Endodermal cell (in vitro differentiated cells): Measurements from ENCODE around the gene GOSR2. TPM values are rescaled to one million over a fixed set of nuclear protein-coding genes. Genes with fewer than 3 reads are reported as not detected.

Experiments used
- DNase-seq: peaks from one replicate; pipeline ENCODE4 v3.0.0-alpha.2; 2017
- H3K27ac ChIP-seq: 2 replicates; pipeline ENCODE4 v1.5.1; 2013; ENCODE audit warnings: mild to moderate bottlenecking, low read depth, low read length, moderate library complexity
- H3K27me3 ChIP-seq: 2 replicates; pipeline ENCODE4 v1.6.1; 2013; ENCODE audit warnings: mild to moderate bottlenecking, low read length, moderate library complexity; ENCODE audit not compliant: insufficient read depth, control insufficient read depth, poor library complexity, severe bottlenecking
- H3K36me3 ChIP-seq: 2 replicates; pipeline ENCODE4 v1.7.0; 2013; ENCODE audit warnings: mild to moderate bottlenecking, low read length, moderate library complexity; ENCODE audit not compliant: control insufficient read depth, insufficient read depth
- H3K4me1 ChIP-seq: one replicate; pipeline ENCODE4 v1.7.0; 2013; ENCODE audit warnings: low read length; ENCODE audit not compliant: control insufficient read depth, insufficient read depth
- H3K4me3 ChIP-seq: 2 replicates; pipeline ENCODE4 v1.5.1; 2013; ENCODE audit warnings: mild to moderate bottlenecking, low read length, moderate library complexity
- H3K9ac ChIP-seq: 2 replicates; pipeline ENCODE4 v1.6.1; 2013; ENCODE audit warnings: mild to moderate bottlenecking, low read length, moderate library complexity; ENCODE audit not compliant: poor library complexity, severe bottlenecking; ENCODE audit errors: extremely low read depth
- H3K9me3 ChIP-seq: 2 replicates; pipeline ENCODE4 v1.6.1; 2013; ENCODE audit warnings: mild to moderate bottlenecking, low read length, moderate library complexity; ENCODE audit not compliant: control insufficient read depth
- H3K27ac Mint-ChIP-seq: 2 replicates; pipeline ENCODE4 v1.8.0; 2020; ENCODE audit warnings: mixed read lengths
- H3K27me3 Mint-ChIP-seq: 2 replicates; pipeline ENCODE4 v1.8.0; 2021; ENCODE audit warnings: mild to moderate bottlenecking, mixed read lengths; ENCODE audit not compliant: insufficient read depth
- H3K36me3 Mint-ChIP-seq: 2 replicates; pipeline ENCODE4 v1.8.0; 2020; ENCODE audit warnings: low read depth, mixed read lengths
- H3K4me1 Mint-ChIP-seq: 2 replicates; pipeline ENCODE4 v1.8.0; 2020; ENCODE audit warnings: mixed read lengths
- H3K4me3 Mint-ChIP-seq: 2 replicates; pipeline ENCODE4 v1.8.0; 2020; ENCODE audit warnings: mild to moderate bottlenecking, moderate library complexity, mixed read lengths
- H3K9me3 Mint-ChIP-seq: 2 replicates; pipeline ENCODE4 v1.8.0; 2020; ENCODE audit warnings: mild to moderate bottlenecking, mixed read lengths
- CTCF ChIP-seq: fragments of 200-600 bp; sonication (generic); conservative IDR thresholded peaks from 2 replicates; pipeline ENCODE4 v1.5.0; 2021; ENCODE audit warnings: antibody characterized with exemption, mild to moderate bottlenecking
- WGBS, 2 experiments: methylation state at CpG; one replicate each; pipeline versions ENCODE4 v1.1.5 to v1.1.7; 2013; ENCODE audit warnings: missing lambda C conversion rate in 2 of 2, mixed read lengths in 1 of 2; ENCODE audit not compliant: insufficient coverage in 1 of 2, insufficient read length in 1 of 2; 5-methylcytosine and 5-hydroxymethylcytosine counted together
- total RNA-seq, 2 donors: library from RNA; stranded (reverse); fragmentation: NEBNext Ultra II Directional in 1 of 2; extraction: Animal tissue kit (Norgen Biotek cat#: 25700) in 1 of 2; gene quantifications; 2 replicates in 1 of 2; 3 replicates in 1 of 2; pipeline ENCODE4 v1.2.1, GENCODE V29; 2021

Gene GOSR2
- total RNA-seq, 2 donors from 2014 or later = 51.9 to 65.5 TPM

- no peaks in the 10 kb centered on the region for H3K9me3 ChIP-seq
- no peaks in the 10 kb centered on the region for H3K9me3 Mint-ChIP-seq
- H3K4me1 Mint-ChIP-seq = peaks cover 4% of the 10 kb centered on the region
- no peak overlapping the region for H3K27ac Mint-ChIP-seq
- H3K27ac ChIP-seq = no peak overlapping the region
- H3K4me1 ChIP-seq = peaks cover 5% of the 10 kb centered on the region
- WGBS, 2 experiments = 96 to 100% methylated on average over 4 of the region's 4 CpGs
- no peaks in the 10 kb centered on the region for H3K36me3 ChIP-seq
- no peaks in the 10 kb centered on the region for H3K36me3 Mint-ChIP-seq
- no peak for DNase-seq
- peaks cover 8% of the 10 kb centered on the region for H3K27me3 Mint-ChIP-seq
- no peak for TF ChIP-seq CTCF
- no peak overlapping the region for H3K4me3 ChIP-seq
- H3K9ac ChIP-seq = no peak overlapping the region
- no peak overlapping the region for H3K4me3 Mint-ChIP-seq
- peaks cover 5% of the 10 kb centered on the region for H3K27me3 ChIP-seq
Observed at GRCh38 chr17:46889519-46889918, 33.4 kb upstream of the GOSR2 start.

- Mint-ChIP-seq H3K4me3 (no peak overlapping the region), H3K4me1 (peaks cover 6% of the 10 kb centered on the region), H3K9me3 (no peaks in the 10 kb centered on the region), H3K27ac (no peak overlapping the region), H3K36me3 (no peaks in the 10 kb centered on the region), H3K27me3 (peaks cover 8% of the 10 kb centered on the region)
- H3K36me3 ChIP-seq = no peaks in the 10 kb centered on the region
- H3K27me3 ChIP-seq = peaks cover 5% of the 10 kb centered on the region
- peak; percentile 59 for DNase-seq
- H3K4me3 ChIP-seq = no peak overlapping the region
- no peaks in the 10 kb centered on the region for H3K9me3 ChIP-seq
- peaks cover 5% of the 10 kb centered on the region for H3K4me1 ChIP-seq
- 71 to 73% methylated on average over 12 to 13 of the region's 13 CpGs for WGBS, 2 experiments
- H3K9ac ChIP-seq = no peak overlapping the region
- no peak for TF ChIP-seq CTCF
- no peak overlapping the region for H3K27ac ChIP-seq
Observed at GRCh38 chr17:46889992-46890564, 32.9 kb upstream of the GOSR2 start.

- Mint-ChIP-seq H3K36me3 (no peaks in the 10 kb centered on the region), H3K27ac (no peak overlapping the region), H3K27me3 (peaks cover 7% of the 10 kb centered on the region), H3K4me1 (peaks cover 10% of the 10 kb centered on the region), H3K9me3 (no peaks in the 10 kb centered on the region), H3K4me3 (no peak overlapping the region)
- WGBS, 2 experiments = 88 to 95% methylated on average over 4 to 6 of the region's 6 CpGs
- peak; percentile 44 for DNase-seq
- no peaks in the 10 kb centered on the region for H3K9me3 ChIP-seq
- H3K9ac ChIP-seq = no peak overlapping the region
- peaks cover 5% of the 10 kb centered on the region for H3K4me1 ChIP-seq
- no peak overlapping the region for H3K27ac ChIP-seq
- H3K4me3 ChIP-seq = no peak overlapping the region
- no peaks in the 10 kb centered on the region for H3K36me3 ChIP-seq
- no peak for TF ChIP-seq CTCF
- peaks cover 5% of the 10 kb centered on the region for H3K27me3 ChIP-seq
Observed at GRCh38 chr17:46890638-46891037, 32.3 kb upstream of the GOSR2 start.
